Neural crest cell (in vitro differentiated cells): ENCODE measurements around the gene PSKH1. TPM values are rescaled to one million over a fixed set of nuclear protein-coding genes. Genes with fewer than 3 reads are reported as not detected.

Experiments
- DNase-seq: peaks from one replicate; pipeline ENCODE4 v3.0.0; 2021; ENCODE audit warnings: low read depth, mixed read lengths, low spot score
- H3K27ac Mint-ChIP-seq: one replicate; pipeline ENCODE4 v1.8.0; 2021; ENCODE audit warnings: mild to moderate bottlenecking, mixed read lengths; ENCODE audit not compliant: unreplicated experiment
- H3K27me3 Mint-ChIP-seq: 2 replicates; pipeline ENCODE4 v1.8.0; 2021; ENCODE audit warnings: low read depth, mild to moderate bottlenecking, mixed read lengths
- H3K36me3 Mint-ChIP-seq: 2 replicates; pipeline ENCODE4 v1.8.0; 2021; ENCODE audit warnings: low read depth, mild to moderate bottlenecking, mixed read lengths
- H3K4me1 Mint-ChIP-seq: 2 replicates; pipeline ENCODE4 v1.8.0; 2021; ENCODE audit warnings: mixed read lengths
- H3K4me3 Mint-ChIP-seq: one replicate; pipeline ENCODE4 v1.8.0; 2021; ENCODE audit warnings: mild to moderate bottlenecking, mixed read lengths
- H3K9me3 Mint-ChIP-seq: 2 replicates; pipeline ENCODE4 v1.8.0; 2021; ENCODE audit warnings: mixed read lengths
- CTCF ChIP-seq: fragments of 200-600 bp; sonication (generic); conservative IDR thresholded peaks from 2 replicates; pipeline ENCODE4 v1.5.0; 2021; ENCODE audit warnings: antibody characterized with exemption, mild to moderate bottlenecking
- total RNA-seq: library from RNA; stranded (reverse); gene quantifications from 2 replicates; pipeline ENCODE4 v1.2.1, GENCODE V29; 2021

Gene PSKH1
- total RNA-seq, 1 donor from 2014 or later: 41.5 TPM

DNA sequence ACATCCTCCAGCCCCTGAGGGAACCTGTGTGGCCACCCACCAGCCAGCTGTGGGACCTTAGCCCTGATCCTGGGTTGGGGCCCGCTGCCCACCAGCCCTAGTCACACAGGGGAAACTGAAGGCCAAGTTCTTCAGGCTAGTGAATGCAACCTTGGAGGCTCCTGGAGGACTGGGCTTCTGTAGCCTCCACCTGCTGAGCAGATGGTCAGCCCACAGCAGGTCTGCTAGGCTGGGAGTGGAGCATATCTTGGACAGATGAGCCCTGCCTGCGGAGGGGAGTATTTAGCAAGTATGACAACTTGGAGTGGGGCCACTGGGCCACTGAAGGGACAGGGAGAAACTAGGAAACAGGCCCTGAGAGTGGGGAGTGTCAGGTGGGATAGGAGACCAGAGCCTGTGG lies 83.2 kb downstream of the PSKH1 start:
- no peak for DNase-seq
- TF ChIP-seq CTCF: no peak
- no peaks in the 10 kb centered on the region for H3K9me3 Mint-ChIP-seq

GRCh38 chr16:67977005-67977404 lies 84.0 kb downstream of the PSKH1 start:
- no peaks in the 10 kb centered on the region for H3K36me3 Mint-ChIP-seq
- DNase-seq: no peak
- H3K27me3 Mint-ChIP-seq: peaks cover 10% of the 10 kb centered on the region
- no peak overlapping the region for H3K4me3 Mint-ChIP-seq
- no peaks in the 10 kb centered on the region for H3K9me3 Mint-ChIP-seq
- TF ChIP-seq CTCF: no peak
- H3K27ac Mint-ChIP-seq: no peak overlapping the region
- no peaks in the 10 kb centered on the region for H3K4me1 Mint-ChIP-seq

More for the DNA sequence above, 83.2 kb downstream of the PSKH1 start:
- Mint-ChIP-seq H3K4me1 (no peaks in the 10 kb centered on the region), H3K4me3 (no peak overlapping the region), H3K27me3 (peaks cover 10% of the 10 kb centered on the region), H3K27ac (peak overlapping the region; percentile 12), H3K36me3 (no peaks in the 10 kb centered on the region)

GRCh38 chr16:67977469-67978227 lies 84.6 kb downstream of the PSKH1 start:
- Mint-ChIP-seq H3K27ac (no peak overlapping the region), H3K4me1 (no peaks in the 10 kb centered on the region), H3K9me3 (no peaks in the 10 kb centered on the region), H3K36me3 (no peaks in the 10 kb centered on the region), H3K27me3 (peaks cover 10% of the 10 kb centered on the region), H3K4me3 (no peak overlapping the region)
- TF ChIP-seq CTCF: no peak
- DNase-seq: no peak

Other genes starting within 250 kb of the PSKH1 start
- gene CARMIL2, start 248.1 kb upstream of the PSKH1 start, total RNA-seq: 2.0 and 3.5 TPM in 2 replicates
- gene ACD, start 233.0 kb upstream of the PSKH1 start, total RNA-seq: 39.3 and 39.8 TPM in 2 replicates
- gene PARD6A, start 232.3 kb upstream of the PSKH1 start, total RNA-seq: 7.5 and 8.3 TPM in 2 replicates
- 23.3 and 24.5 TPM in 2 replicates for gene ENKD1, start 226.5 kb upstream of the PSKH1 start, total RNA-seq
- gene C16orf86, start 226.4 kb upstream of the PSKH1 start, total RNA-seq: 1.7 and 2.0 TPM in 2 replicates
- 33.8 and 34.3 TPM in 2 replicates for gene GFOD2, start 173.9 kb upstream of the PSKH1 start, total RNA-seq
- 21.7 and 22.1 TPM in 2 replicates for gene RANBP10, start 86.7 kb upstream of the PSKH1 start, total RNA-seq
- gene TSNAXIP1, start 86.4 kb upstream of the PSKH1 start, total RNA-seq: 6.6 and 7.5 TPM in 2 replicates
- 46.2 and 46.7 TPM in 2 replicates for gene THAP11, start 50.9 kb upstream of the PSKH1 start, total RNA-seq
- gene NUTF2, start 46.3 kb upstream of the PSKH1 start, total RNA-seq: 185 and 191 TPM in 2 replicates
- 78.2 and 83.5 TPM in 2 replicates for gene CENPT, start 45.6 kb upstream of the PSKH1 start, total RNA-seq
- gene EDC4, start 20.2 kb upstream of the PSKH1 start, total RNA-seq: 100 and 101 TPM in 2 replicates
- gene NRN1L, start 8.4 kb upstream of the PSKH1 start, total RNA-seq: 1.0 TPM in 1 of 2 replicates, not detected in the other
- gene CTRL, start 38.6 kb downstream of the PSKH1 start, total RNA-seq: 2.5 and 3.0 TPM in 2 replicates
- gene PSMB10, start 43.6 kb downstream of the PSKH1 start, total RNA-seq: 22.4 and 22.5 TPM in 2 replicates
- 16.6 and 17.6 TPM in 2 replicates for gene LCAT, start 50.9 kb downstream of the PSKH1 start, total RNA-seq
- 36.0 and 36.8 TPM in 2 replicates for gene SLC12A4, start 75.4 kb downstream of the PSKH1 start, total RNA-seq
- gene DPEP3, start 87.2 kb downstream of the PSKH1 start, total RNA-seq: not detected in 2 replicates
- gene DPEP2, start 106.2 kb downstream of the PSKH1 start, total RNA-seq: not detected in 2 replicates
- not detected in 2 replicates for gene DPEP2NB, start 122.7 kb downstream of the PSKH1 start, total RNA-seq
- gene DDX28, start 130.0 kb downstream of the PSKH1 start, total RNA-seq: 12.5 and 13.3 TPM in 2 replicates
- 26.6 and 28.4 TPM in 2 replicates for gene DUS2, start 130.0 kb downstream of the PSKH1 start, total RNA-seq
- gene NFATC3, start 192.1 kb downstream of the PSKH1 start, total RNA-seq: 64.9 and 71.7 TPM in 2 replicates